ENCODE measurements around the gene MAB21L4. TPM values are rescaled to one million over a fixed set of nuclear protein-coding genes. Genes with fewer than 3 reads are reported as not detected.

Gene MAB21L4
- total and polyA plus RNA-seq, 2 experiments from 2014 or later = not detected

- Mint-ChIP-seq H3K4me1 (no peaks in the 10 kb centered on the region), H3K27ac (no peak overlapping the region), H3K36me3 (ENCODE audit: low read depth) (no peaks in the 10 kb centered on the region), H3K4me3 (no peak overlapping the region), H3K9me3 (peaks cover 5% of the 10 kb centered on the region), H3K27me3 (ENCODE audit: insufficient read depth, low read depth, poor library complexity) (peaks cover 8% of the 10 kb centered on the region)
- DNase-seq (ENCODE audit: low spot score) (no peak), ATAC-seq (no peak)
- Histone ChIP-seq H3K9me2 (ENCODE audit: insufficient read depth) (no peaks in the 10 kb centered on the region), H3K36me3 (ENCODE audit: insufficient read depth) (no peaks in the 10 kb centered on the region), H4K20me1 (replicated peaks; ENCODE audit: insufficient read depth) (no peaks in the 10 kb centered on the region), H3K27ac (ENCODE audit: low read depth) (no peak overlapping the region), H2AFZ (no peak overlapping the region), H3K27me3 (ENCODE audit: insufficient read depth) (no peaks in the 10 kb centered on the region), H3K4me3 (no peak overlapping the region), H3K4me2 (no peak overlapping the region), H3K4me1 (ENCODE audit: insufficient read depth) (no peaks in the 10 kb centered on the region), H3K79me2 (replicated peaks; ENCODE audit: insufficient read depth) (no peaks in the 10 kb centered on the region), H3F3A (replicated peaks; ENCODE audit: low read depth) (no peaks in the 10 kb centered on the region)
- no peak for TF ChIP-seq NANOG (IDR thresholded peaks at IDR 0.05; ENCODE audit: borderline replicate concordance)
- TF ChIP-seq CREB1 (CRISPR knock-in tag; IDR thresholded peaks at IDR 0.05; ENCODE audit: low read depth) = no peak
- no peak for TF ChIP-seq ZNF114 (CRISPR knock-in tag; IDR thresholded peaks at IDR 0.05)
- TF ChIP-seq CTCF (conservative IDR thresholded peaks at IDR 0.05; ENCODE audit: low read depth in 2 of 2) = no peak
- no peak for TF ChIP-seq ZNF462 (CRISPR knock-in tag; IDR thresholded peaks at IDR 0.05)
- no peak for TF ChIP-seq JUNB (IDR thresholded peaks at IDR 0.05; ENCODE audit: unreplicated experiment)
- TF ChIP-seq EZH2 (IDR thresholded peaks at IDR 0.05; ENCODE audit: low read depth, unreplicated experiment) = no peak
- no peak for TF ChIP-seq ZNF331 (CRISPR knock-in tag; IDR thresholded peaks at IDR 0.05; ENCODE audit: low read depth)
- TF ChIP-seq POLR2AphosphoS5 (IDR thresholded peaks at IDR 0.05; ENCODE audit: low read depth) = no peak
- TF ChIP-seq, protein P1, sequence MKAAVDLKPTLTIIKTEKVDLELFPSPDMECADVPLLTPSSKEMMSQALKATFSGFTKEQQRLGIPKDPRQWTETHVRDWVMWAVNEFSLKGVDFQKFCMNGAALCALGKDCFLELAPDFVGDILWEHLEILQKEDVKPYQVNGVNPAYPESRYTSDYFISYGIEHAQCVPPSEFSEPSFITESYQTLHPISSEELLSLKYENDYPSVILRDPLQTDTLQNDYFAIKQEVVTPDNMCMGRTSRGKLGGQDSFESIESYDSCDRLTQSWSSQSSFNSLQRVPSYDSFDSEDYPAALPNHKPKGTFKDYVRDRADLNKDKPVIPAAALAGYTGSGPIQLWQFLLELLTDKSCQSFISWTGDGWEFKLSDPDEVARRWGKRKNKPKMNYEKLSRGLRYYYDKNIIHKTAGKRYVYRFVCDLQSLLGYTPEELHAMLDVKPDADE (IDR thresholded peaks at IDR 0.05) = no peak
- TF ChIP-seq, protein P2, sequence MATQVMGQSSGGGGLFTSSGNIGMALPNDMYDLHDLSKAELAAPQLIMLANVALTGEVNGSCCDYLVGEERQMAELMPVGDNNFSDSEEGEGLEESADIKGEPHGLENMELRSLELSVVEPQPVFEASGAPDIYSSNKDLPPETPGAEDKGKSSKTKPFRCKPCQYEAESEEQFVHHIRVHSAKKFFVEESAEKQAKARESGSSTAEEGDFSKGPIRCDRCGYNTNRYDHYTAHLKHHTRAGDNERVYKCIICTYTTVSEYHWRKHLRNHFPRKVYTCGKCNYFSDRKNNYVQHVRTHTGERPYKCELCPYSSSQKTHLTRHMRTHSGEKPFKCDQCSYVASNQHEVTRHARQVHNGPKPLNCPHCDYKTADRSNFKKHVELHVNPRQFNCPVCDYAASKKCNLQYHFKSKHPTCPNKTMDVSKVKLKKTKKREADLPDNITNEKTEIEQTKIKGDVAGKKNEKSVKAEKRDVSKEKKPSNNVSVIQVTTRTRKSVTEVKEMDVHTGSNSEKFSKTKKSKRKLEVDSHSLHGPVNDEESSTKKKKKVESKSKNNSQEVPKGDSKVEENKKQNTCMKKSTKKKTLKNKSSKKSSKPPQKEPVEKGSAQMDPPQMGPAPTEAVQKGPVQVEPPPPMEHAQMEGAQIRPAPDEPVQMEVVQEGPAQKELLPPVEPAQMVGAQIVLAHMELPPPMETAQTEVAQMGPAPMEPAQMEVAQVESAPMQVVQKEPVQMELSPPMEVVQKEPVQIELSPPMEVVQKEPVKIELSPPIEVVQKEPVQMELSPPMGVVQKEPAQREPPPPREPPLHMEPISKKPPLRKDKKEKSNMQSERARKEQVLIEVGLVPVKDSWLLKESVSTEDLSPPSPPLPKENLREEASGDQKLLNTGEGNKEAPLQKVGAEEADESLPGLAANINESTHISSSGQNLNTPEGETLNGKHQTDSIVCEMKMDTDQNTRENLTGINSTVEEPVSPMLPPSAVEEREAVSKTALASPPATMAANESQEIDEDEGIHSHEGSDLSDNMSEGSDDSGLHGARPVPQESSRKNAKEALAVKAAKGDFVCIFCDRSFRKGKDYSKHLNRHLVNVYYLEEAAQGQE (IDR thresholded peaks at IDR 0.05; ENCODE audit: unreplicated experiment) = no peak
These were observed 37.1 kb downstream of the MAB21L4 start for GRCh38 chr2:240858871-240859270.

Data from GM23338 (cell line).